Panc1 (cell line): ENCODE results near the gene TBX20. TPM values are rescaled to one million over a fixed set of nuclear protein-coding genes. Genes with fewer than 3 reads are reported as not detected.

ENCODE experiments used
- ATAC-seq: fragments of 200-7000 bp; cut with Tn5 transposase; 2 replicates; pipeline ENCODE4 v1.9.1; 2020; ENCODE audit warnings: mild to moderate bottlenecking, moderate library complexity
- BruUV-seq: library from RNA; stranded (reverse); fragments of 400-500 nt; replicated peaks from 2 replicates; lab custom pipeline; 2021; lab: Mats Ljungman, UMichigan
- CTCF ChIA-PET: fragments of 300-600 bp; sonication (Branson Sonifier 250); formaldehyde crosslinking; loops from one replicate; lab custom pipeline; 2022; ENCODE audit warnings: antibody characterized with exemption; lab: Charles Lee
- POLR2A ChIA-PET: fragments of 300-600 bp; sonication (Branson Sonifier 250); formaldehyde crosslinking; loops from one replicate; lab custom pipeline; 2022; ENCODE audit warnings: antibody characterized with exemption; lab: Charles Lee
- DNase-seq: peaks from one replicate; pipeline ENCODE4 v3.0.0-alpha.2; 2010; ENCODE audit warnings: low read depth, low spot score
- H3K27ac ChIP-seq: 2 replicates; pipeline ENCODE4 v1.5.1; 2011; ENCODE audit warnings: mild to moderate bottlenecking, low read length, inconsistent platforms
- H3K27me3 ChIP-seq: fragments of 200-500 bp; sonication (Bioruptor generic); 2 replicates; pipeline ENCODE4 v1.6.0; 2014; ENCODE audit warnings: low read length, inconsistent platforms; ENCODE audit not compliant: control insufficient read depth, insufficient read depth
- H3K36me3 ChIP-seq: fragments of 200-500 bp; sonication (Bioruptor generic); 2 replicates; pipeline ENCODE4 v1.5.1; 2014; ENCODE audit warnings: inconsistent platforms, mild to moderate bottlenecking, low read length, moderate library complexity; ENCODE audit not compliant: control insufficient read depth, insufficient read depth
- H3K4me1 ChIP-seq: 2 replicates; pipeline ENCODE4 v1.5.1; 2011; ENCODE audit warnings: inconsistent platforms, mild to moderate bottlenecking, low read length, moderate library complexity; ENCODE audit not compliant: control insufficient read depth, insufficient read depth
- H3K4me3 ChIP-seq, 2 experiments: 2 replicates each; pipeline ENCODE4 v1.5.1; 2011 to 2012; ENCODE audit warnings: low read depth in 2 of 2, low read length in 2 of 2, mild to moderate bottlenecking in 2 of 2, inconsistent platforms in 1 of 2, moderate library complexity in 1 of 2
- H3K9me3 ChIP-seq: fragments of 200-500 bp; sonication (Bioruptor generic); 2 replicates; pipeline ENCODE4 v1.5.1; 2014; ENCODE audit warnings: low read depth, mild to moderate bottlenecking, inconsistent platforms, low read length, moderate library complexity; ENCODE audit not compliant: control insufficient read depth, insufficient read depth
- CTCF ChIP-seq: fragments of 450-650 bp; IDR thresholded peaks from 2 replicates; pipeline ENCODE4 v1.5.1; 2017; ENCODE audit warnings: mild to moderate bottlenecking
- POLR2AphosphoS5 ChIP-seq: IDR thresholded peaks from 2 replicates; pipeline ENCODE4 v1.6.1; 2012; ENCODE audit warnings: mild to moderate bottlenecking, low read depth, low read length, moderate library complexity
- REST ChIP-seq, 2 experiments: IDR thresholded peaks; 2 replicates each; pipeline ENCODE4 v1.6.1; 2011 to 2012; ENCODE audit warnings: low read depth in 2 of 2, control low read depth in 1 of 2, low read length in 1 of 2, mild to moderate bottlenecking in 1 of 2, moderate library complexity in 1 of 2; ENCODE audit not compliant: insufficient read depth in 1 of 2
- SIN3A ChIP-seq: IDR thresholded peaks from 2 replicates; pipeline ENCODE4 v1.6.1; 2012; ENCODE audit warnings: low read depth, mild to moderate bottlenecking, low read length, moderate library complexity, borderline replicate concordance; ENCODE audit not compliant: insufficient read depth
- TCF7L2 ChIP-seq: IDR thresholded peaks from 2 replicates; pipeline ENCODE4 v1.6.1; 2011; ENCODE audit warnings: mild to moderate bottlenecking, low read depth, low read length, inconsistent platforms
- in situ Hi-C: cut with HindIII; loops from 2 replicates; pipeline ENCODE4 v1.10.0; 2016; ENCODE audit warnings: low sequenced_read_pairs, low pct_unique_long_range_greater_than_20kb
- intact Hi-C: fragments of 100-400 bp; cut with micrococcal nuclease; formaldehyde crosslinking; loops from one replicate; pipeline ENCODE4 v1.10.0; 2022; ENCODE audit not compliant: unreplicated experiment
- total RNA-seq: library from RNA; stranded (reverse); gene quantifications from one replicate; pipeline ENCODE4 v1.2.1, GENCODE V29; 2021; ENCODE audit not compliant: unreplicated experiment

TBX20 gene
- total RNA-seq, 1 experiment from 2014 or later: not detected

GRCh38 chr7:35254496-35255442 is 869 bp upstream of the TBX20 start:
- ChIA-PET CTCF (no interaction called here), POLR2A (no interaction called here)
- Histone ChIP-seq H3K36me3 (no peaks in the 10 kb centered on the region; the same call in 1 of the 2 replicates), H3K27me3 (peaks cover 44% of the 10 kb centered on the region), H3K4me1 (no peaks in the 10 kb centered on the region), H3K4me3 (no peak overlapping the region; a peak in 1 of 4 replicates), H3K9me3 (no peaks in the 10 kb centered on the region), H3K27ac (no peak overlapping the region)
- DNase-seq (no peak), ATAC-seq (no peak)
- no TSS peak for BruUV-seq
- intact Hi-C loops (no loop called here), in situ Hi-C loops (no loop called here)
- TF ChIP-seq REST (IDR thresholded peaks at IDR 0.05; ENCODE audit: insufficient read depth in 1 of 2, low read depth in 2 of 2, low read length in 1 of 2): no peak
- no peak for TF ChIP-seq SIN3A
- no peak for TF ChIP-seq POLR2AphosphoS5
- no peak for TF ChIP-seq CTCF
- TF ChIP-seq TCF7L2: no peak

GRCh38 chr7:35253460-35253709 is 515 bp downstream of the TBX20 start:
- in situ Hi-C loops (no loop called here), intact Hi-C loops (no loop called here)
- ChIA-PET POLR2A (no interaction called here), CTCF (no interaction called here)
- BruUV-seq: no TSS peak
- TF ChIP-seq SIN3A (no peak), REST (IDR thresholded peaks at IDR 0.05; ENCODE audit: insufficient read depth in 1 of 2, low read depth in 2 of 2, low read length in 1 of 2) (no peak), TCF7L2 (no peak), POLR2AphosphoS5 (no peak), CTCF (no peak)
- Histone ChIP-seq H3K9me3 (no peaks in the 10 kb centered on the region), H3K36me3 (no peaks in the 10 kb centered on the region; the same call in 1 of the 2 replicates), H3K4me1 (no peaks in the 10 kb centered on the region), H3K4me3 (peak overlapping the region in 1 of 2 experiments; percentile 32; a peak in 1 of 4 replicates), H3K27me3 (peaks cover 51% of the 10 kb centered on the region), H3K27ac (no peak overlapping the region)
- no peak for ATAC-seq
- no peak for DNase-seq
